ENCODE data around the gene MAPK8.

GRCh38 chr10:48467669-48468068 lies 161.2 kb downstream of the MAPK8 start:
- TF ChIP-seq SUZ12 (IDR thresholded peaks at IDR 0.05; ENCODE audit: extremely low read depth, insufficient read depth, insufficient read length) = no peak
- no peak for TF ChIP-seq YY1 (IDR thresholded peaks at IDR 0.05; ENCODE audit: insufficient read depth, insufficient read length)
- no peak for TF ChIP-seq ZNF274 (IDR thresholded peaks at IDR 0.05; ENCODE audit: low read depth, low read length)
